Transverse colon (tissue), 4 donors: ENCODE results near the gene TBL1Y. TPM values are rescaled to one million over a fixed set of nuclear protein-coding genes. Genes with fewer than 3 reads are reported as not detected.

ENCODE experiments used
- DNase-seq: peaks from one replicate; pipeline ENCODE4 v3.0.0-alpha.2; 2019
- H3K27ac ChIP-seq, 4 donors: fragments of 200-600 bp; sonication (generic); 2 replicates each; pipeline ENCODE4 v1.5.1; 2016 to 2018; ENCODE audit warnings: inconsistent platforms in 4 of 4
- H3K27me3 ChIP-seq: fragments of 200-600 bp; sonication (generic); 2 replicates; pipeline ENCODE4 v1.5.1; 2017; ENCODE audit warnings: inconsistent platforms
- H3K36me3 ChIP-seq, 4 donors: fragments of 200-600 bp; sonication (generic); 2 replicates each; pipeline ENCODE4 v1.5.1; 2017 to 2019; ENCODE audit warnings: inconsistent platforms in 4 of 4
- H3K4me1 ChIP-seq, 4 donors: fragments of 200-600 bp; sonication (generic); 2 replicates each; pipeline ENCODE4 v1.5.1; 2017 to 2020; ENCODE audit warnings: inconsistent platforms in 4 of 4
- H3K4me3 ChIP-seq, 4 donors: fragments of 200-600 bp; sonication (generic); 1 replicate in 1 of 4; 2 replicates in 3 of 4; pipeline versions ENCODE4 v1.5.1 to v1.6.1; 2017 to 2019; ENCODE audit warnings: inconsistent platforms in 4 of 4
- H3K9me3 ChIP-seq, 2 donors: fragments of 200-600 bp; sonication (generic); 2 replicates each; pipeline ENCODE4 v1.5.1; 2017 to 2019; ENCODE audit warnings: inconsistent platforms in 2 of 2
- CTCF ChIP-seq, 5 experiments: fragments of 200-600 bp in 3 of 5; fragments of 450-650 bp in 2 of 5; sonication (generic) in 3 of 5; IDR thresholded peaks; 1 replicate in 2 of 5; 2 replicates in 3 of 5; pipeline ENCODE4 v1.5.1; 2016 to 2017; ENCODE audit warnings: antibody characterized with exemption in 5 of 5, inconsistent platforms in 3 of 5, mild to moderate bottlenecking in 2 of 5, moderate library complexity in 1 of 5
- EP300 ChIP-seq: sonication (generic); formaldehyde crosslinking; IDR thresholded peaks from one replicate; pipeline ENCODE4 v1.6.1; 2017; ENCODE audit warnings: antibody characterized with exemption, low read depth
- POLR2A ChIP-seq: fragments of 450-650 bp; IDR thresholded peaks from one replicate; pipeline ENCODE4 v1.6.1; 2016; ENCODE audit warnings: antibody characterized with exemption, mild to moderate bottlenecking, moderate library complexity
- POLR2AphosphoS5 ChIP-seq, 3 donors: sonication (generic); formaldehyde crosslinking; IDR thresholded peaks; one replicate each; pipeline ENCODE4 v1.6.1; 2016; ENCODE audit warnings: antibody characterized with exemption in 3 of 3
- WGBS, 2 donors: methylation state at CpG; one replicate each; pipeline ENCODE4 v1.1.5; 2018; ENCODE audit warnings: low coverage in 1 of 2; 5-methylcytosine and 5-hydroxymethylcytosine counted together
- in situ Hi-C, 4 donors: fragments of 200-750 bp; cut with MboI; loops; one replicate each; pipeline versions ENCODE4 v1.15.0 to v1.15.1; 2017; ENCODE audit warnings: low sequenced_read_pairs in 3 of 4, low pct_ligation_motif_present in 1 of 4, low pct_unique_long_range_greater_than_20kb in 1 of 4
- intact Hi-C: fragments of 100-400 bp; cut with DNase I; formaldehyde crosslinking; loops from one replicate; pipeline ENCODE4 v1.15.1; 2023; ENCODE audit warnings: low total_unique reads
- total RNA-seq, 4 donors: library from RNA; depleted of rRNA; stranded (reverse); fragments of >200 nt; gene quantifications; one replicate each; pipeline ENCODE4 v1.1.0, GENCODE V29; 2016

Gene TBL1Y
- total RNA-seq, 4 donors from 2014 or later = 0.68 TPM; not detected in 3

DNA sequence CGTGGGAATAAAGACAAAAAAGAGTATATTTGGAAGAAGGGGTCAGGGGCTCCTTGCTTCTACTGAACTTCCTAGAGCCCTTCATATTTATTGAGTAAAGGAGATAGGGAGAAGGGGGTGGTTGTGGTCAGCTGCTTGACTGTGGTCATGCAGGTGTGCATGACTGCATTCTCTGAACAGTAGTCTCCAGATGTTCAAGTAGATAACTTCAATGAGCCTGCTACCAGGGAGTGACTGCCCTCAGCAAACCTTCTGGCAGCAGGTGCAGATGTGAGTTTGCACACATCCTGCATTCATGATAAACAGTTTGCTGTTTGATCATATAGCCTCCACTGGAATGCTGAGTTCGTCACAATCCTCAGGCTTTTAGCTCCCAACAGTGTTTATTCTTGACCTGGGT is 10.6 kb downstream of the TBL1Y start:
- WGBS, 2 donors = no CpG with 5 or more reads among the region's 2 CpGs
- Histone ChIP-seq H3K27me3 (no peaks in the 10 kb centered on the region), H3K9me3 (no peaks in the 10 kb centered on the region), H3K27ac (no peak overlapping the region), H3K36me3 (no peaks in the 10 kb centered on the region), H3K4me3 (no peak overlapping the region), H3K4me1 (no peaks in the 10 kb centered on the region)
- in situ Hi-C loops (no loop called here), intact Hi-C loops (no loop called here)
- no peak for DNase-seq
- TF ChIP-seq POLR2A (no peak), EP300 (no peak), CTCF (IDR thresholded peaks at IDR 0.05) (no peak), POLR2AphosphoS5 (IDR thresholded peaks at IDR 0.05) (no peak)

GRCh38 chrY:6928265-6928664 is 17.8 kb downstream of the TBL1Y start:
- H3K27me3 ChIP-seq = no peaks in the 10 kb centered on the region

GRCh38 chrY:6929237-6929636 is 18.7 kb downstream of the TBL1Y start:
- Histone ChIP-seq H3K27ac (no peak overlapping the region), H3K9me3 (no peaks in the 10 kb centered on the region), H3K36me3 (no peaks in the 10 kb centered on the region), H3K4me1 (no peaks in the 10 kb centered on the region), H3K4me3 (no peak overlapping the region), H3K27me3 (no peaks in the 10 kb centered on the region)
- DNase-seq = no peak
- in situ Hi-C loops (no loop called here), intact Hi-C loops (no loop called here)
- no peak for TF ChIP-seq EP300
- no peak for TF ChIP-seq CTCF (IDR thresholded peaks at IDR 0.05)
- TF ChIP-seq POLR2A = no peak
- TF ChIP-seq POLR2AphosphoS5 (IDR thresholded peaks at IDR 0.05) = no peak
- no CpG with 5 or more reads among the region's 1 CpG for WGBS, 2 donors

More at GRCh38 chrY:6928265-6928664, 17.8 kb downstream of the TBL1Y start:
- intact Hi-C loops = no loop called here
- in situ Hi-C loops = no loop called here
- TF ChIP-seq POLR2AphosphoS5 (IDR thresholded peaks at IDR 0.05) (no peak), CTCF (IDR thresholded peaks at IDR 0.05) (no peak), POLR2A (no peak), EP300 (no peak)
- no peak for DNase-seq
- Histone ChIP-seq H3K9me3 (no peaks in the 10 kb centered on the region), H3K4me1 (no peaks in the 10 kb centered on the region), H3K4me3 (no peak overlapping the region), H3K36me3 (no peaks in the 10 kb centered on the region), H3K27ac (no peak overlapping the region)
- WGBS, 2 donors = no CpG with 5 or more reads among the region's 4 CpGs

GRCh38 chrY:6931779-6932396 is 21.4 kb downstream of the TBL1Y start:
- intact Hi-C loops (no loop called here), in situ Hi-C loops (no loop called here)
- H3K9me3 ChIP-seq = no peaks in the 10 kb centered on the region
- 68% methylated on average over 3 of the region's 4 CpGs; no CpG with 5 or more reads in 1 of the 2 donors for WGBS, 2 donors
- no peak overlapping the region for H3K27ac ChIP-seq
- no peaks in the 10 kb centered on the region for H3K4me1 ChIP-seq
- no peak for TF ChIP-seq POLR2AphosphoS5 (IDR thresholded peaks at IDR 0.05)
- no peak for TF ChIP-seq EP300
- TF ChIP-seq POLR2A = no peak
- no peak for TF ChIP-seq CTCF (IDR thresholded peaks at IDR 0.05)
- no peak for DNase-seq
- no peaks in the 10 kb centered on the region for H3K36me3 ChIP-seq
- H3K4me3 ChIP-seq = no peak overlapping the region
- H3K27me3 ChIP-seq = no peaks in the 10 kb centered on the region
